IPS-20b (cell line): ENCODE data around the gene NSA2.
A peak's percentile ranks its signal among the peaks of the same experiment; 100 is the strongest.
"Not testable (repeated sequence)": the region's sequence is repeated elsewhere in the genome, so short reads cannot be mapped to it uniquely, and the experiment has no call there.

Source experiments
- H3K27ac ChIP-seq: one replicate; pipeline ENCODE4 v1.5.1; 2013; ENCODE audit warnings: low read length
- H3K27me3 ChIP-seq: 2 replicates; pipeline ENCODE4 v1.6.1; 2013; ENCODE audit warnings: mild to moderate bottlenecking, low read length, inconsistent platforms; ENCODE audit not compliant: insufficient read depth
- H3K36me3 ChIP-seq: 2 replicates; pipeline ENCODE4 v1.6.1; 2013; ENCODE audit warnings: low read depth, mild to moderate bottlenecking, inconsistent platforms, low read length, moderate library complexity; ENCODE audit not compliant: insufficient read depth
- H3K4me1 ChIP-seq: 2 replicates; pipeline ENCODE4 v1.6.1; 2013; ENCODE audit warnings: mild to moderate bottlenecking, control low read depth, inconsistent platforms, low read length, moderate library complexity; ENCODE audit not compliant: insufficient read depth
- H3K4me3 ChIP-seq: 2 replicates; pipeline ENCODE4 v1.5.1; 2013; ENCODE audit warnings: mild to moderate bottlenecking, low read length, inconsistent platforms
- H3K9ac ChIP-seq: 2 replicates; pipeline ENCODE4 v1.6.1; 2013; ENCODE audit warnings: low read depth, mild to moderate bottlenecking, inconsistent platforms, low read length, moderate library complexity
- H3K9me3 ChIP-seq: 2 replicates; pipeline ENCODE4 v1.6.1; 2013; ENCODE audit warnings: mild to moderate bottlenecking, low read depth, low read length, inconsistent platforms; ENCODE audit not compliant: insufficient read depth

The NSA2 gene

DNA sequence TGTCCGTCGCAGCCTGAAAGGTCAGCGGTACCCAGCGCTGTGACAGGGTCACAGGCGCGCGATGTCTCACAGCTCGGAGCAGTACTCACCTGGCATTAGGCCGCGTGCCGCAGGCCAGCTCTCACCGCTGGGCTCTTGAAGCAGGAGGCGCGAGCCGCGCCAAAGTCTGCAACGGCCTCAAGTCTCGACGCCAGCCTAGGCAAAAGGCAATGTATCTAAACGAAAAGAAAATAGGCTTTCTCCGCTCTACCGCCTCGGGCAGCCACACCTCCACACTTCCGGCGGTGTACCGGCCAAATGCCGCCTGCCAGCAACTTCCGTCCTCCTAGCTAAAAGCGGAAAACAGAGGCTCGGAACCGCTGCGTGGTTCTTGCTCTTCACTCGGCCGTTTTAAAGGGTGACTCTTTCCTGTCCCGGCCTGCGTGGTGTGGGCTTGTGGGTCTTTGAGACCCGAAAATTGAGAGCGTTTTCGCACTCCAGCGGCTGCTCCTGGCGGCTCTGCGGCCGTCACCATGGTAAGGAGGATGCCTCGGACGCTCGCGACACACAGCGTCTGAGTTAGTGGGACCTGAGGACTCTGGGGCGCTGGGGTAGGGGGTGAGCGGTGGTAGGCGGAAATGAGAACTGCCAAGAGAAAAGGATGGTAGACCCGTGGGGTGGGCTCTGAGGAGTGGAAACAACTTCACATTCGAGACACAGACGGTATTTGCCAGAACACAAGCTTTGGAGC is at the start of gene NSA2, which contains the start of gene GFM2:
Gene NSA2 (plus strand): TSS at position 401 of the 730 bp plus-strand sequence. CDS start 112 bp downstream, at position 513.
Gene GFM2 (minus strand): TSS at position 269 of the 730 bp plus-strand sequence. CDS start 3,375 bp downstream, outside the sequence.
- Histone ChIP-seq H3K27me3 (no peaks in the 10 kb centered on the region), H3K4me1 (peaks cover 7% of the 10 kb centered on the region), H3K36me3 (peaks cover 51% of the 10 kb centered on the region), H3K4me3 (peak within 1 kb of the TSS; percentile 89), H3K27ac (no peak within 1 kb of the TSS), H3K9ac (peak within 1 kb of the TSS; percentile 88), H3K9me3 (no peaks in the 10 kb centered on the region)

DNA sequence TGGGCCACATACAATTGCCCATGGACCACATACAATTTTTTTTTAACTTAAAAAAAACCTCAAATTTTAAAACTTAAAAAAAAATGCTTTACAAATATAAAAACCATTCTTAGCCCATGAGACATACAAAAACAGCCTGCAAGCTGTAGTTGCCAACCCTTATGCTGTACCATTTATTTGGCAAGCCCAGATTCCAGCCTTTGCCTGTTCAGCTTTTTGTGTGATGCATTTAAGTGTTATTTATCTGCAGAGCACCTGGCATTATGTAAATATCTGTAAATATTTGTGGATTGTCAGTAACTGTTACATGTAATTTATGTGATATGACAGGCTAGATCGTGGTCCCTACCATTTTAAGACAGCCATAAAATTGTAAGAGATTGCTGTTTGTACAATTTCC is 49.5 kb upstream of the NSA2 start:
- Histone ChIP-seq H3K27ac (no peak overlapping the region), H3K4me3 (no peak overlapping the region), H3K27me3 (no peaks in the 10 kb centered on the region), H3K9ac (no peak overlapping the region), H3K9me3 (no peaks in the 10 kb centered on the region), H3K4me1 (no peaks in the 10 kb centered on the region), H3K36me3 (peaks cover 58% of the 10 kb centered on the region)

DNA sequence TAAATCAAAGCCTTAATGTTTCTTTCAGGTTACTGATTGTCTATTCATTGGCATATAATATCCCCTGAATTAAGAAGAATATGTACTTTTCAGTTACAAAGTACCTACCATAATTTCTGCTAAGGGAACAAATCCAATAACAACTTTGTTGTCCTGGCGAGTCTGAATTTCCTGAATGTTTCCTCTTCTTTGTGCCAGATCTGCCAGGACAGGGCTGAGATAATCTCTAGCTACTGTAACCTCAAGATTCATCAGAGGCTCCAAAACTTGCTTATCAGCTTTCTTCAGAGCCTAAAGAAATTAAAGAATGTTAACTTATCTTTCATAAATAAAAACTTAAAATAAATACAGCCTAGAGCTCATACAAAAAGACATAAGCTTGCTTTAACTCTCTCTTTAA is 44.8 kb upstream of the NSA2 start:
- no peak overlapping the region for H3K4me3 ChIP-seq
- no peaks in the 10 kb centered on the region for H3K9me3 ChIP-seq
- no peaks in the 10 kb centered on the region for H3K4me1 ChIP-seq
- no peak overlapping the region for H3K27ac ChIP-seq
- no peaks in the 10 kb centered on the region for H3K27me3 ChIP-seq
- peaks cover 89% of the 10 kb centered on the region for H3K36me3 ChIP-seq
- H3K9ac ChIP-seq: no peak overlapping the region

DNA sequence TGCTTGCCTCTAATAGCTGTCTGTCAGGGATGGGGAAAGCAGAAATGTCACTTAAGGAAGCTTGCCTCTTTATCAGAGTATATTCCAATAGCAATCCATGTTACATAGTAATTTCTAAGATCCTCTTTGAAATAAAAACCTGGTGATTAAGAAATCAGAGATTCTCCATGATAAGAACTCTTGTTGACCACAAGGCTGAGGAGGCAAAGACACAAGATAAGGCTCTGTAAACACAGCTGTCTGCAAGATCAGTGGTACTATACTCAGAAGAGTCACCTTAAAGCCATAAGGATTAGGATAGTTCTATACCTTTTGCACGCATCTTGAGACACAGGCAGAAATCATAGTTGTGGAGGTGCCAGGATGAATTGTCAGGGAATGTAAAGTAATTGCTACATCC is 41.7 kb upstream of the NSA2 start:
- Histone ChIP-seq H3K4me1 (no peaks in the 10 kb centered on the region), H3K27me3 (no peaks in the 10 kb centered on the region), H3K27ac (no peak overlapping the region), H3K9me3 (no peaks in the 10 kb centered on the region), H3K4me3 (no peak overlapping the region), H3K9ac (no peak overlapping the region), H3K36me3 (peaks cover 85% of the 10 kb centered on the region)

- Histone ChIP-seq H3K4me3 (no peak overlapping the region), H3K9ac (no peak overlapping the region), H3K4me1 (no peaks in the 10 kb centered on the region), H3K27me3 (no peaks in the 10 kb centered on the region), H3K36me3 (peaks cover 84% of the 10 kb centered on the region), H3K9me3 (no peaks in the 10 kb centered on the region), H3K27ac (no peak overlapping the region)
Observed at GRCh38 chr5:74736759-74737158, 30.3 kb upstream of the NSA2 start.

DNA sequence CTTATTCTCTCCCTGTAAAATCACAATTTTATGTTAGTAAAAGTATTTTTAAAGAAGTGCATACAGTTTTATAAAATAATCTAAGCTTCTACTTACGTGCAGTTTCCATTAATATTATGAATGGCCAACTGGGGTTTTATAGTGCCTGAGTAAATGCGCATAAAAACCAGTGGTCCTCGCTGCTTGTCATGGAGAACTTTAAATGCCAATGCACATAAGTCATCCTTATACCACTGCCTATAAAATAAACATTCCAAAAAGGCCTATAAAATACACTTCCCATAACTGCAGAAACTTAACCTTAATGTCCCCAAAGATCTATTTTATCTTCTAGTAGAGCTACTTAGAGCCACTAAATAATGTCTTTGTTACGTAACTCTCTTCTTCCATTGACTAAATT is 28.6 kb upstream of the NSA2 start:
- H3K36me3 ChIP-seq: peaks cover 76% of the 10 kb centered on the region
- no peaks in the 10 kb centered on the region for H3K9me3 ChIP-seq
- H3K27me3 ChIP-seq: no peaks in the 10 kb centered on the region
- no peak overlapping the region for H3K4me3 ChIP-seq
- no peak overlapping the region for H3K9ac ChIP-seq
- no peak overlapping the region for H3K27ac ChIP-seq
- no peaks in the 10 kb centered on the region for H3K4me1 ChIP-seq

- H3K9ac ChIP-seq, H3K4me1 ChIP-seq, H3K9me3 ChIP-seq, H3K4me3 ChIP-seq, H3K27ac ChIP-seq, H3K27me3 ChIP-seq: not testable (repeated sequence)
- peaks cover 73% of the 10 kb centered on the region for H3K36me3 ChIP-seq
Observed at GRCh38 chr5:74748742-74749141, 18.3 kb upstream of the NSA2 start.

DNA sequence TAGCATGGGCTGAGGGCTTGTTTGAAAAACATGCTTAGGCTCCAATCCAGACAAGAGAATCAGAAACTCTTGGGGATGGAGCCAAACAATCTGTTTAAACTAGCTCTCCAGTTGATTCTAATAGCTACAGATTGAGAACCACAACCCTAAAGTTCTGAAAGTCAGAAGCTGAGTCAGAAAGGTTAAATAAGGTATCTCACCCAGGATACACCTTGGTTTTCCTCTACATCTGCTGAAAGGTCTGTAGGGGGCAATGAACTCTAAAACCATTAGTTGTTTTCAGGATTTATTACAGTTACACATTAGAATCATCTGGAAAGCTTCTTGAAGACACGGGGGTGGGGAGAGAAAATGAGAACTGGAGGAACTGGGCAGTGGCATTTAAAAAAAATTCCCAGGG is 5.8 kb upstream of the NSA2 start:
- H3K27me3 ChIP-seq: no peaks in the 10 kb centered on the region
- H3K4me3 ChIP-seq: no peak overlapping the region
- no peak overlapping the region for H3K27ac ChIP-seq
- no peak overlapping the region for H3K9ac ChIP-seq
- no peaks in the 10 kb centered on the region for H3K4me1 ChIP-seq
- H3K9me3 ChIP-seq: no peaks in the 10 kb centered on the region
- H3K36me3 ChIP-seq: peaks cover 74% of the 10 kb centered on the region

DNA sequence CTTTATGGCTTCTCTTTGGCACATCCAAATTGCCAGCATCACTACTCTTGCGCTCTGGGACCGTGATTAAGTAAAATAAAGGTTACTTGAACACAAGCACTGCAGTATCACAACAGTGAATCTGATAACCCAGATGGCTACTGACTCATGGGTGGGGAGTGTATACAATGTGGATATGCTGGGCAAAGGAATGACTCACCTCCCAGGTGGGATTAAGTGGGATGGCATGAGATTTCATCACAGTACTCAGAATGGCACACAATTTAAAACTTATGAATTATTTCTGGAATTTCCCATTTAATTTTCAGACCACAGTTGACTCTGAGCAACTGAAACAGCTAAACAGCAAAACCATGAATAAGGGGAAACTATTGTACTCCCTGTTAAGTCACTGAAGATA is 4.5 kb upstream of the NSA2 start:
- Histone ChIP-seq H3K9ac (no peak overlapping the region), H3K4me3 (no peak overlapping the region), H3K27ac (no peak overlapping the region), H3K36me3 (peaks cover 62% of the 10 kb centered on the region), H3K9me3 (no peaks in the 10 kb centered on the region), H3K27me3 (no peaks in the 10 kb centered on the region), H3K4me1 (no peaks in the 10 kb centered on the region)

GRCh38 chr5:74763504-74763903 is 3.5 kb upstream of the NSA2 start:
- Histone ChIP-seq H3K4me3 (no peak overlapping the region), H3K36me3 (peaks cover 53% of the 10 kb centered on the region), H3K4me1 (peaks cover 7% of the 10 kb centered on the region), H3K27me3 (no peaks in the 10 kb centered on the region), H3K9me3 (no peaks in the 10 kb centered on the region), H3K9ac (no peak overlapping the region), H3K27ac (no peak overlapping the region)

DNA sequence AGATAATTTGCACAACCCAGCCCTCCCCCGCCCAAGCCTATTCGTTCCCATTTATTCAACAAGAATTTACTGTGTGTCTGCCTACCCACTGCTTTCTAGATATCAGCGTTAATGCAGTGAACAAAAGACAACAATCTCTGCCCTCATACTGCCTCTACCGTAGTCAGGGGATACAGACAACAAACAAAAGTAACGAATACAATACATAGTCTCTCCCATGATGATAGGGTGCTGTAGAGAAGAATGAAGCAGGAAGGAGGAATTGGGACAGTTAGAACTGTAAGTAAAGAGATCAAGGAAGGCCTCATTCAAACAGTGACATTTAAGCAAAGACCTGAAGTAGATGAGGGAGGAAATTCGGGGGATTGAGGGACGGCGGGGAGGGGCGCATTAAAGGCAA is 1.8 kb upstream of the NSA2 start:
- peaks cover 51% of the 10 kb centered on the region for H3K36me3 ChIP-seq
- H3K9me3 ChIP-seq: no peaks in the 10 kb centered on the region
- H3K27ac ChIP-seq: no peak overlapping the region
- 0 out of 2 replicates have a peak overlapping the region, but pooled peaks have one; percentile 3 for H3K4me3 ChIP-seq
- peaks cover 7% of the 10 kb centered on the region for H3K4me1 ChIP-seq
- H3K9ac ChIP-seq: no peak overlapping the region
- no peaks in the 10 kb centered on the region for H3K27me3 ChIP-seq

DNA sequence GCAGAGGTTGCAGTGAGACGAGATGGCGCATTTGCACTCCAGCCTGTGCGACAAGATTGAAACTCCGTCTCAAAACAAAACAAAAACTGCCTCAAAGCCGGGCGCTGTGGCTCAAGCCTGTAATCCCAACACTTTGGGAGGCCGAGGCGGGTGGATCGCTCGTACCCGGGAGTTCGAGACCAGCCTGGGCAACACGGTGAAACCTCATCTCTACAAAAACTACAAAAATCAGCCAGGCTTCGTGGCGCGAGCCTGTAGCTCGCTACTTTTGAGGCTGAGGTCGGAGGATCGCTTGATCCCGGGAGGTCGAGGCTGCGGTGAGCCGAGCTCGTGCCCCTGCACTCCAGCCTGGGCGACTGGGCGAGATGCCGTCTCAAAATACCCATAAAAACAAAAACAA is 1.1 kb upstream of the NSA2 start:
- Histone ChIP-seq H3K4me1 (peaks cover 7% of the 10 kb centered on the region), H3K27ac (no peak overlapping the region), H3K4me3 (peak overlapping the region; percentile 89), H3K9ac (peak overlapping the region; percentile 88; the same call in 1 of the 2 replicates), H3K27me3 (no peaks in the 10 kb centered on the region), H3K9me3 (no peaks in the 10 kb centered on the region), H3K36me3 (peaks cover 52% of the 10 kb centered on the region)
